OCI-LY7 (cell line): ENCODE results near the gene NHS. TPM values are rescaled to one million over a fixed set of nuclear protein-coding genes. Genes with fewer than 3 reads are reported as not detected.

Source experiments
- BruUV-seq: library from RNA; stranded (reverse); fragments of 400-500 nt; replicated peaks from 2 replicates; lab custom pipeline; 2021; lab: Mats Ljungman, UMichigan
- CTCF ChIA-PET: fragments of 300-600 bp; sonication (Branson Sonifier 250); formaldehyde crosslinking; loops from one replicate; lab custom pipeline; 2022; ENCODE audit warnings: antibody characterized with exemption; ENCODE audit not compliant: unreplicated experiment; lab: Charles Lee
- POLR2A ChIA-PET: fragments of 300-600 bp; sonication (Branson Sonifier 250); formaldehyde crosslinking; loops from one replicate; lab custom pipeline; 2022; ENCODE audit warnings: antibody characterized with exemption; lab: Charles Lee
- DNase-seq: peaks from one replicate; pipeline ENCODE4 v3.0.0-alpha.2; 2015; ENCODE audit warnings: low spot score
- H2AFZ ChIP-seq: fragments of 200-600 bp; sonication (generic), shearing (Covaris generic); 2 replicates; pipeline ENCODE4 v1.6.1; 2014; ENCODE audit warnings: mild to moderate bottlenecking, antibody characterized with exemption, low read length, moderate library complexity
- H3K27ac ChIP-seq: fragments of 200-600 bp; sonication (generic); 2 replicates; pipeline ENCODE4 v1.5.1; 2014; ENCODE audit warnings: mixed run types, low read depth, mild to moderate bottlenecking, moderate library complexity, low read length, inconsistent platforms; ENCODE audit not compliant: poor library complexity, severe bottlenecking
- H3K36me3 ChIP-seq: fragments of 200-600 bp; sonication (generic); 2 replicates; pipeline ENCODE4 v1.6.1; 2014; ENCODE audit warnings: mild to moderate bottlenecking, antibody characterized with exemption, low read length, moderate library complexity, mixed read lengths; ENCODE audit not compliant: insufficient read depth
- H3K4me1 ChIP-seq: fragments of 200-600 bp; sonication (generic); 2 replicates; pipeline ENCODE4 v1.5.1; 2014; ENCODE audit warnings: mild to moderate bottlenecking, low read length; ENCODE audit not compliant: insufficient read depth, poor library complexity, severe bottlenecking
- H3K4me2 ChIP-seq: fragments of 200-600 bp; sonication (generic); 2 replicates; pipeline ENCODE4 v1.6.1; 2014; ENCODE audit warnings: mild to moderate bottlenecking, low read length
- H3K4me3 ChIP-seq: fragments of 200-600 bp; sonication (generic); 2 replicates; pipeline ENCODE4 v1.5.1; 2014; ENCODE audit warnings: mild to moderate bottlenecking, low read depth, low read length; ENCODE audit not compliant: poor library complexity, severe bottlenecking
- H3K79me2 ChIP-seq: fragments of 200-600 bp; sonication (generic); 2 replicates; pipeline ENCODE4 v1.6.1; 2016; ENCODE audit warnings: low read depth, mild to moderate bottlenecking, low read length, moderate library complexity, mixed read lengths; ENCODE audit not compliant: insufficient read depth
- H3K9me2 ChIP-seq: fragments of 200-600 bp; sonication (generic); 2 replicates; pipeline ENCODE4 v1.6.1; 2016; ENCODE audit warnings: mild to moderate bottlenecking, low read length, mixed read lengths; ENCODE audit not compliant: insufficient read depth
- H3K9me3 ChIP-seq: fragments of 200-600 bp; sonication (generic); 2 replicates; pipeline ENCODE4 v1.6.1; 2014; ENCODE audit warnings: mild to moderate bottlenecking, mixed run types, low read length, mixed read lengths
- H4K20me1 ChIP-seq: fragments of 200-600 bp; sonication (generic); 2 replicates; pipeline ENCODE4 v1.6.1; 2014; ENCODE audit warnings: mild to moderate bottlenecking, antibody characterized with exemption, low read length, moderate library complexity, mixed read lengths; ENCODE audit not compliant: insufficient read depth
- EZH2phosphoT487 ChIP-seq: fragments of 200-600 bp; sonication (generic); IDR thresholded peaks from 2 replicates; pipeline ENCODE4 v1.6.1; 2018; ENCODE audit warnings: low read depth, borderline replicate concordance, mild to moderate bottlenecking, mixed run types, antibody characterized with exemption, low read length, moderate library complexity, mixed read lengths
- intact Hi-C: fragments of 100-400 bp; cut with micrococcal nuclease; formaldehyde crosslinking; loops from one replicate; pipeline ENCODE4 v1.10.0; 2022; ENCODE audit not compliant: unreplicated experiment
- total RNA-seq, 2 experiments: library from RNA; depleted of rRNA in 1 of 2; stranded (reverse); fragments of >200 nt in 1 of 2; shearing (Covaris generic) in 1 of 2; gene quantifications; 2 replicates each; pipeline ENCODE4 v1.2.3, GENCODE V29; 2014 to 2022
- TF ChIP-seq, protein P1 (sequence below): fragments of 200-600 bp; sonication (generic); conservative IDR thresholded peaks from 2 replicates; pipeline ENCODE4 v1.5.1; 2014; ENCODE audit warnings: mild to moderate bottlenecking, antibody characterized with exemption, low read length, moderate library complexity, mixed read lengths

Gene NHS
- total RNA-seq, 2 experiments from 2014 or later = not detected

- intact Hi-C loops = no loop called here
- H3K9me2 ChIP-seq = no peaks in the 10 kb centered on the region
- TF ChIP-seq, protein P1, sequence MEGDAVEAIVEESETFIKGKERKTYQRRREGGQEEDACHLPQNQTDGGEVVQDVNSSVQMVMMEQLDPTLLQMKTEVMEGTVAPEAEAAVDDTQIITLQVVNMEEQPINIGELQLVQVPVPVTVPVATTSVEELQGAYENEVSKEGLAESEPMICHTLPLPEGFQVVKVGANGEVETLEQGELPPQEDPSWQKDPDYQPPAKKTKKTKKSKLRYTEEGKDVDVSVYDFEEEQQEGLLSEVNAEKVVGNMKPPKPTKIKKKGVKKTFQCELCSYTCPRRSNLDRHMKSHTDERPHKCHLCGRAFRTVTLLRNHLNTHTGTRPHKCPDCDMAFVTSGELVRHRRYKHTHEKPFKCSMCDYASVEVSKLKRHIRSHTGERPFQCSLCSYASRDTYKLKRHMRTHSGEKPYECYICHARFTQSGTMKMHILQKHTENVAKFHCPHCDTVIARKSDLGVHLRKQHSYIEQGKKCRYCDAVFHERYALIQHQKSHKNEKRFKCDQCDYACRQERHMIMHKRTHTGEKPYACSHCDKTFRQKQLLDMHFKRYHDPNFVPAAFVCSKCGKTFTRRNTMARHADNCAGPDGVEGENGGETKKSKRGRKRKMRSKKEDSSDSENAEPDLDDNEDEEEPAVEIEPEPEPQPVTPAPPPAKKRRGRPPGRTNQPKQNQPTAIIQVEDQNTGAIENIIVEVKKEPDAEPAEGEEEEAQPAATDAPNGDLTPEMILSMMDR = no peak
- TF ChIP-seq EZH2phosphoT487 = no peak
- H3K36me3 ChIP-seq = no peaks in the 10 kb centered on the region
- no peak for DNase-seq
- no TSS peak for BruUV-seq
- no peak overlapping the region for H2AFZ ChIP-seq
- H3K9me3 ChIP-seq = no peaks in the 10 kb centered on the region
- no peak overlapping the region for H3K27ac ChIP-seq
- no peaks in the 10 kb centered on the region for H4K20me1 ChIP-seq
- CTCF ChIA-PET = no interaction called here
- POLR2A ChIA-PET = interaction anchor here (0.7 kb wide), 1 partner anchor 476 kb away, joined by 4 read pairs; no protein-coding TSS in a partner anchor
- H3K4me3 ChIP-seq = no peak overlapping the region
- no peaks in the 10 kb centered on the region for H3K4me1 ChIP-seq
- H3K4me2 ChIP-seq = no peak overlapping the region
- H3K79me2 ChIP-seq = no peaks in the 10 kb centered on the region
These were observed 365.4 kb downstream of the NHS start for GRCh38 chrX:17740137-17741122.

GRCh38 chrX:17741123-17741511 is 366.1 kb downstream of the NHS start:
- H3K9me3 ChIP-seq = no peaks in the 10 kb centered on the region
- no peaks in the 10 kb centered on the region for H3K36me3 ChIP-seq
- no peaks in the 10 kb centered on the region for H3K9me2 ChIP-seq
- H4K20me1 ChIP-seq = no peaks in the 10 kb centered on the region
- no peak overlapping the region for H2AFZ ChIP-seq
- CTCF ChIA-PET = no interaction called here
- no TSS peak for BruUV-seq
- H3K27ac ChIP-seq = no peak overlapping the region
- no peak for DNase-seq
- H3K4me2 ChIP-seq = no peak overlapping the region
- no peak for TF ChIP-seq EZH2phosphoT487
- TF ChIP-seq, protein P1 = no peak
- POLR2A ChIA-PET = no interaction called here
- no peaks in the 10 kb centered on the region for H3K4me1 ChIP-seq
- H3K79me2 ChIP-seq = no peaks in the 10 kb centered on the region
- intact Hi-C loops = no loop called here
- H3K4me3 ChIP-seq = no peak overlapping the region

DNA sequence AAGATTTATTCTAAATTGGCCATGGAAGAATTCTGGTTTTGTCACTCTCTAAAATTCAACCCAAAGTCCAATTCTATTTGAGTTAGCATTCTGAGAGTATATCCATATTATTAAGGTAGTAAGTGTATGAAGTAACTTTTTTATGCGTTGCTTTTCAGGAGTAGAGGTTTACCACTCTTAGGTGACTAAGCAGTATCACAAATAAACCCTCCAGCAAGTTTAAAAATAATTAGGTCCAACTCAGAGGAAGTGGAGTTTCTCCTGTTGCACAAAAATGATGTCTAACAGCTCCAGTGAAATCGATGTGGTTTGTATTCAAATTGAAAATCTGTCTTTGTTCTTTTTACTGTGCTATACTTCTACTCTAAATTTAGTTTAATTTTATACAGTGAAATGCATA is 368.9 kb downstream of the NHS start:
- Histone ChIP-seq H3K9me3 (no peaks in the 10 kb centered on the region), H3K4me3 (no peak overlapping the region), H3K9me2 (no peaks in the 10 kb centered on the region), H3K79me2 (no peaks in the 10 kb centered on the region), H3K4me2 (no peak overlapping the region), H3K36me3 (no peaks in the 10 kb centered on the region), H2AFZ (no peak overlapping the region), H3K4me1 (no peaks in the 10 kb centered on the region), H3K27ac (no peak overlapping the region), H4K20me1 (no peaks in the 10 kb centered on the region)
- TF ChIP-seq, protein P1 = no peak
- no peak for TF ChIP-seq EZH2phosphoT487
- ChIA-PET POLR2A (no interaction called here), CTCF (no interaction called here)
- BruUV-seq = no TSS peak
- DNase-seq = no peak
- intact Hi-C loops = no loop called here
